SK-N-SH treated with all-trans-retinoic acid at 6 μM for 48 hours (cell line): ENCODE results near the gene RPN1.

Experiments used
- ATAC-seq: fragments of 200-7000 bp; cut with Tn5 transposase; 3 replicates; pipeline ENCODE4 v1.9.1; 2020; ENCODE audit warnings: mild to moderate bottlenecking, moderate library complexity
- CSDC2 ChIP-seq: fragments of 250-450 bp; sonication (Bioruptor Pico); IDR thresholded peaks from 2 replicates; pipeline ENCODE4 v1.5.0; 2020; ENCODE audit warnings: mild to moderate bottlenecking, moderate library complexity
- CSRNP3 ChIP-seq: fragments of 250-450 bp; sonication (Bioruptor Pico); IDR thresholded peaks from 2 replicates; pipeline ENCODE4 v1.5.1; 2021; ENCODE audit warnings: mild to moderate bottlenecking, moderate library complexity
- GLIS3 ChIP-seq: fragments of 250-450 bp; sonication (Bioruptor Pico); IDR thresholded peaks from 2 replicates; pipeline ENCODE4 v1.5.0; 2020; ENCODE audit warnings: mild to moderate bottlenecking, moderate library complexity
- ISL1 ChIP-seq: fragments of 250-450 bp; sonication (Bioruptor Pico); IDR thresholded peaks from 2 replicates; pipeline ENCODE4 v2.1.2; 2022; ENCODE audit warnings: mild to moderate bottlenecking, moderate library complexity
- OSR1 ChIP-seq: fragments of 250-450 bp; sonication (Bioruptor Pico); IDR thresholded peaks from 2 replicates; pipeline ENCODE4 v1.8.0; 2022; ENCODE audit warnings: moderate library complexity, mild to moderate bottlenecking, inconsistent platforms
- PPARA ChIP-seq: fragments of 250-450 bp; sonication (Bioruptor Pico); IDR thresholded peaks from 2 replicates; pipeline ENCODE4 v1.5.0; 2020; ENCODE audit warnings: mild to moderate bottlenecking, borderline replicate concordance
- RARB ChIP-seq: fragments of 250-450 bp; sonication (Bioruptor Pico); IDR thresholded peaks from 2 replicates; pipeline ENCODE4 v1.8.0; 2021; ENCODE audit warnings: mild to moderate bottlenecking, moderate library complexity
- TCF4 ChIP-seq: fragments of 250-450 bp; sonication (Bioruptor Pico); IDR thresholded peaks from 2 replicates; pipeline ENCODE4 v1.8.0; 2021; ENCODE audit warnings: mild to moderate bottlenecking, moderate library complexity, borderline replicate concordance
- TOX ChIP-seq: fragments of 250-450 bp; sonication (Bioruptor Pico); IDR thresholded peaks from 2 replicates; pipeline ENCODE4 v1.8.0; 2021; ENCODE audit warnings: mild to moderate bottlenecking, moderate library complexity, borderline replicate concordance
- TSHZ2 ChIP-seq: fragments of 250-450 bp; sonication (Bioruptor Pico); IDR thresholded peaks from 2 replicates; pipeline ENCODE4 v1.5.0; 2020; ENCODE audit warnings: mild to moderate bottlenecking, moderate library complexity
- ZFP3 ChIP-seq: fragments of 250-450 bp; sonication (Bioruptor Pico); IDR thresholded peaks from 2 replicates; pipeline ENCODE4 v1.5.0; 2020; ENCODE audit warnings: mild to moderate bottlenecking, moderate library complexity
- ZNF565 ChIP-seq: fragments of 450-650 bp; formaldehyde crosslinking; conservative IDR thresholded peaks from 2 replicates; pipeline ENCODE4 v1.5.0; 2020; ENCODE audit warnings: low read depth, mild to moderate bottlenecking, moderate library complexity
- ZNF70 ChIP-seq: fragments of 450-650 bp; formaldehyde crosslinking; IDR thresholded peaks from 2 replicates; pipeline ENCODE4 v1.5.0; 2020; ENCODE audit warnings: mild to moderate bottlenecking, moderate library complexity
- ZNF8 ChIP-seq: fragments of 450-650 bp; formaldehyde crosslinking; IDR thresholded peaks from 2 replicates; pipeline ENCODE4 v1.5.0; 2020; ENCODE audit warnings: mild to moderate bottlenecking, moderate library complexity

Gene RPN1

DNA sequence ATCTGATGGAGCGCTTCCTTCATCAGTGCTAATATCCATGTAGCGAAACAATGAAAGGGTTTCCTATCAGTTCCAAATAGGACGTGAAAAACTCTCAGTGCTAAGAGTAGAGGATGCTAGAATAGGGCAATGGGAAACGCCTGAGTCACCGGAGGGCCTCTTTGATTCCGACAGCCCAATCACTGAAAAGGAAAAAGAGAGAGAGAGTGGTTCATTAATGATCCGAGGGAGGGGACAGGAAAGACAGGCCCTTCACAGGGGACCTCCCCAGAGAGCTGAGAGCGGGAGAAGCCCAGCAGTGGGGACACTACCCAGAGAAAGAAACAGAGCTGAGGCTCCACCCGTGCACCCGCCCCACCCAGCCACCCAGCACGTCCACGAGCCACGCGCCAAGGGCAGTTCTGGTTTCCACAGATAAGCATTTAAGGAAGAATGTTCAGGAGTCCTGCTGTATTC lies 76.9 kb downstream of the RPN1 start (continued):
- no peak for TF ChIP-seq ZFP3 (CRISPR knock-in tag)
- no peak for TF ChIP-seq TOX (CRISPR knock-in tag)
- TF ChIP-seq, all 23 proteins: peak for 0

- no peak for ATAC-seq
- TF ChIP-seq ZNF70 (CRISPR knock-in tag) (no peak), OSR1 (CRISPR knock-in tag) (no peak), ZNF8 (CRISPR knock-in tag) (no peak), CSDC2 (CRISPR knock-in tag) (no peak), TSHZ2 (CRISPR knock-in tag) (no peak), ISL1 (CRISPR knock-in tag) (no peak), RARB (CRISPR knock-in tag) (no peak)
- TF ChIP-seq, all 23 proteins: peak for 0
Measured at GRCh38 chr3:128573160-128573559, 77.5 kb downstream of the RPN1 start.

- TF ChIP-seq GLIS3 (CRISPR knock-in tag): no peak
- no peak for TF ChIP-seq ISL1 (CRISPR knock-in tag)
- TF ChIP-seq PPARA (CRISPR knock-in tag): no peak
- TF ChIP-seq ZNF565 (CRISPR knock-in tag): no peak
- TF ChIP-seq ZFP3 (CRISPR knock-in tag): no peak
- TF ChIP-seq, all 23 proteins: peak for 0
- peak; percentile 73; the same call in 2 of the 3 replicates for ATAC-seq
Measured at GRCh38 chr3:128572644-128573105, 77.9 kb downstream of the RPN1 start.

GRCh38 chr3:128572013-128572412 lies 78.6 kb downstream of the RPN1 start:
- no peak for ATAC-seq
- TF ChIP-seq CSRNP3 (CRISPR knock-in tag): no peak
- TF ChIP-seq OSR1 (CRISPR knock-in tag): no peak
- TF ChIP-seq TCF4 (CRISPR knock-in tag): no peak
- TF ChIP-seq ZNF565 (CRISPR knock-in tag): no peak
